ENCODE measurements around the gene RRAS2.

GRCh38 chr11:14308897-14309387 lies 50.0 kb downstream of the RRAS2 start:
- TF ChIP-seq POLR2A (IDR thresholded peaks at IDR 0.05): no peak
- TF ChIP-seq, protein P1, sequence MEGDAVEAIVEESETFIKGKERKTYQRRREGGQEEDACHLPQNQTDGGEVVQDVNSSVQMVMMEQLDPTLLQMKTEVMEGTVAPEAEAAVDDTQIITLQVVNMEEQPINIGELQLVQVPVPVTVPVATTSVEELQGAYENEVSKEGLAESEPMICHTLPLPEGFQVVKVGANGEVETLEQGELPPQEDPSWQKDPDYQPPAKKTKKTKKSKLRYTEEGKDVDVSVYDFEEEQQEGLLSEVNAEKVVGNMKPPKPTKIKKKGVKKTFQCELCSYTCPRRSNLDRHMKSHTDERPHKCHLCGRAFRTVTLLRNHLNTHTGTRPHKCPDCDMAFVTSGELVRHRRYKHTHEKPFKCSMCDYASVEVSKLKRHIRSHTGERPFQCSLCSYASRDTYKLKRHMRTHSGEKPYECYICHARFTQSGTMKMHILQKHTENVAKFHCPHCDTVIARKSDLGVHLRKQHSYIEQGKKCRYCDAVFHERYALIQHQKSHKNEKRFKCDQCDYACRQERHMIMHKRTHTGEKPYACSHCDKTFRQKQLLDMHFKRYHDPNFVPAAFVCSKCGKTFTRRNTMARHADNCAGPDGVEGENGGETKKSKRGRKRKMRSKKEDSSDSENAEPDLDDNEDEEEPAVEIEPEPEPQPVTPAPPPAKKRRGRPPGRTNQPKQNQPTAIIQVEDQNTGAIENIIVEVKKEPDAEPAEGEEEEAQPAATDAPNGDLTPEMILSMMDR (IDR thresholded peaks at IDR 0.05): no peak
